GM21576 (cell line): ENCODE results near the gene TIMD4.
"Not testable (repeated sequence)": the region's sequence is repeated elsewhere in the genome, so short reads cannot be mapped to it uniquely, and the experiment has no call there.

Experiments
- ATAC-seq: cut with Tn5 transposase; IDR thresholded peaks from one replicate; pipeline ENCODE4 v1.9.1; 2021; ENCODE audit warnings: mild to moderate bottlenecking, moderate library complexity; ENCODE audit not compliant: unreplicated experiment

The TIMD4 gene

DNA sequence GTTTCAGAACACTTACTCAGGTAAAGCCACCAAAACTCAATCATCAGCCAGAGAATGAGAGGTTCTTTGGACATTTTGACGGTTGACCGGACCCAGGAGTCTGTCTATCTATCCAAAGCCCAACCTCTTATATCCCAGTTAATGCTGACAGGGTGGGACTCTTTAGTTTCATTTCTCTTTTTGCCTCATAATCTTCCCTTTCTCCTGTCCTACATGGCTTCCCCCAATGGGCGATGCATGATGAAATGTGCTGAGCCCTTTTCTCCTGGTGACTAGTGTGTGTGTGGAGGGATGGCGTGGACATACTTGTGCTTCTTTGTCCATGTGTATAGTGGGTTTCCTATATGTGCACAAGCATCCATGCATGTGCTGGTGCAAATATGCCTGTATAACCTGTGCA lies at the start of gene TIMD4:
Gene TIMD4 (minus strand): TSS at position 102 of the 400 bp plus-strand sequence. CDS start 28 bp downstream, at position 74.
- no peak for ATAC-seq

GRCh38 chr5:157006262-157006661 lies 43.2 kb upstream of the TIMD4 start:
- ATAC-seq = no peak

DNA sequence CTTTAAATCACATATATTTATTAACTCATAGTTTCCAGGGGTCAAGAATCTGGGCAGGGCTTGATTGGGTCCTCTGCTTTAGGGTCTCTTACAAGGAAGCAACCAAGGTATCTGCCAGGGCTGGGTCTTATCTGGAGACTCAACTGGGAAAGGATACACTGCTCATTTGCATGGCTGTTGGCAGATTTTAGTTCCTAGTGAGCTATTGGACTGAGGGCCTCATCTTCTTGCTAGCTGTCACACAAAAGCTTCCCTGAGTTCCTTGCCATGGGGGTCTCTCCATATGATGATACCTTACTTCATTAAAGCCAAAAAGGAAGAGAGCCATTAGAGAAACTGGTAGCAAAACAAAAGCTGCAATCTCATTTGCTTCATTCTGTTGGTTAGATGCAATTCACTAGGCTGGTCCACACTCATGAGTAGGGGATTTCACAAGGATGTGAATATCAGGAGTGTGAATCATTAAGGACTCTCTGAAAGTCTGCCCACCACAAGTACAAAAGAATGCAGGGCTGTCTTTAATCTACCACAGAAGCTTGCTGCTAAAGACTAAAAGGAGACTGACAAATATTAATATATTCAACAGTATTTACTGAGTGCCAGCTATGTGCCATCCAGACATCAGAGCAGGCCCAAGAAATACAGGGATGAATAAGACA lies 42.0 kb upstream of the TIMD4 start:
- no peak for ATAC-seq

DNA sequence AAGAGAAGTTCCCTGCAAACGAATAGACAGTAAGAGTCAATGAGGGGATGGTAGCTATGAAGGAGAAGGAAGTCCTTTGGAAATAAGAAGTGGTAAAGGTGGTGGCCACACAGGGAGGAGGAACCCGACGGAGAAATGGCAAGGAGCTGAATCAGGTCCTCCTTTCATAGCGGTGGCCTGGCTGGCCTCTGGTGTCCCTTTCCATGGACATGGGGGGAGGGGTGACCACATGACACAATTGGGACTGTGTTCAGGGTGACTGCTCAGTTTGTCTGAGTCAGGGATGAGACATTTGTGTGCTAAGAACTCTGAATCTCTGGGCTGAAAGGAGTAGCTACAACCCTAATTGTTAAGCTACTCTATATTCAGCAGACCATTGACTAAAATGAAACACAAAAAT lies 28.7 kb upstream of the TIMD4 start:
- ATAC-seq = no peak

DNA sequence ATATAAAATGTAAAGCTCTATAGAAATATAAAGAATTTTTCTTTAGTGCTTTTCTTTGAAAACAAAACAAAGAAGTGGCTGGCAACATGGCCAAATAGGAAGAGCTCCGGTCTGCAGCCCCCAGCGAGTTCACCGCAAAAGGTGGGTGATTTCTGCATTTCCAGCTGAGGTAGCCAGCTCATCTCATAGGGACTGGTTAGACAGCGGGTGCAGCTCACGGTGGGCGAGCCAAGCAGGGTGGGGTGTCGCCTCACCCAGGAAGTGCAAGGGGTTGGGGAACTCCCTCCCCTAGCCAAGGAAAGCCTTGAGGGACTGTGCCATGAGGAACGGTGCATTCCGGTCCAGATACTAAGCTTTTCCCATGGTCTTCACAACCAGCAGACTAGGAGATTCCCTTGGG lies 21.0 kb upstream of the TIMD4 start:
- no peak for ATAC-seq

DNA sequence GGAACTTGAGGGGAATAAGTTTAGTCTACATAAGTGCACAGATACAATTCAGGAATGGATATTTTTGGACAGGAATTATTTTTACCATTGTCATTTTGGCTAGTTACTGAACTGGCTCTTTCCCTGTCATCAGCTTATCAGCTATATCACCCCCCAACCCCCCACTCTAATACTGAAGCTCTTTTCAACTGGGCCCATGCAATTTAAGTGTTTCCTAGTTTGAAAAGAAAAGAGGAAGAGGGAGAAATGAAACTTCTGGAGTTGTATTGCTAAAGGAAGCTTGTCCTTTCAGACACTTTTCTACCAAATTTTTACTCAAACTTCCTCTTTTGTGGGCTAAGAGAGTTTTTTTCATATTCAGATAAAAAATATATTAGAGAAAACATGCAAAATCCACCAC lies 18.5 kb upstream of the TIMD4 start:
- no peak for ATAC-seq

DNA sequence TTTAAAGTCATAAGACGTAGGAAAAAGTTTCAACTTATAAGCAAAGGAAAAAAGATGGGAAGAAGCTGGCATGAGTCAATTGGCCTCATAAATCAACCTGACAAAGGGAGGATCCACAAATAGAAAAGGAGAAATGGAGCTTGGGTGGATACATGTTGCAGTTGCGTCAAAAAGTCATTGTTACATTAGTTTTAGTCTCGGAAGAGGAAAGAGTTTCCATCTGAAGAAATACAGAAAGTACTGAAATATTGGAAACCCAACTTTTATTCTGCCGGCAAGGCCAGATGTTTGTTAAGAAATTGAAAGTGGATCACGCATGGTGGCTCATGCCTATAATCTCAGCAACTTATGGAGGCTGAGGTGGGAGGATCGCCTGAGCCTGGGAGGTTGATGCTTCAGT lies 11.3 kb upstream of the TIMD4 start:
- ATAC-seq = no peak

DNA sequence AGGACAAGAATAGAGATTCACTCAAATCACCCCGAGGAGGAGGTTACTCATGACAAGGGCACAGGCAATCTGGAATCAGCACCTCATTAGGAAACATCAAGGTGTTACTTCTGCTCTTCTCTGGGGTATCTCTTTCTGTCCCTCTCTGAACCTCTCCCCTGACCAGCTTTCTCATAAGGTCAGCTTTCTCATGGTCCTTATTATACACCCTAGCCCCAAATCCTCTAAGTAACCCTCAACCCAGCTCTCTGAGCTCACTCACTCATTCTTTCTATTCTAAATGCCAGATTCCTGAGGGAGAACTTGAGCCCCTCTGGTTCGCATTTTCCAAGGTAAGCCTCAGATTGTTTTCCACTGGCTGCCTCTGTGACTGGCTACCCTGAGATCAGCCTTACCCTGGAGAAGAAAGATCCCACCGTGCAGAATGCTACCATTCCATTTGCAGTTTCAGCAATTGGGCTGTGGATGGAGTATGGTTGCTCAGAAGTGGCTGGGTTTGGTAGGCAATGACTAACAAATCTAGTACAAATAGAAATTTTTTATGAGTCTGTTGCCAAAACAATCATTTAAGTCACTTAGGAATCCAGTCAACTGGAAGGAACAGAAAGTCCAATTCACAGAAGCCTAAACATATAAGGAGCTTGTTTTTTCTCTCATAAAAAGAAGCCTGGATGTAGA lies 9.0 kb upstream of the TIMD4 start:
- ATAC-seq = no peak

- no peak for ATAC-seq
Measured at GRCh38 chr5:156971415-156971814, 8.4 kb upstream of the TIMD4 start.

DNA sequence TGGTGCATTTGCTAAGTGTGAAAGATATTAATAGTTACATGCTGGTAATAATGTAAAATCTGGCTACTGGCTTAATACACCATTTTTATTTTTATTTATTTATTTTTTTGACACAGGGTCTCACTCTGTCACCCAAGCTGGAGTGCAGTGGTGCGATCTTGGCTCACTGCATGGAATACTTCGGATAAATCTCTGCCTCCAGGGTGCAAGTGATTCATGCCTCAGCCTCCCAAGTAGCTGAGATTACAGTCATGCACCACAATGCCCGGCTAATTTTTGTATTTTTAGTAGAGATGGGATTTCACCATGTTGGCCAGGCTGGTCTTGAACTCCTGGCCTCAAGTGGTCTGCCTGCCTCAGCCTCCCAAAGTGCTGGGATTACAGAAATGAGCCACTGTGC lies 4.4 kb upstream of the TIMD4 start:
- ATAC-seq = not testable (repeated sequence)

DNA sequence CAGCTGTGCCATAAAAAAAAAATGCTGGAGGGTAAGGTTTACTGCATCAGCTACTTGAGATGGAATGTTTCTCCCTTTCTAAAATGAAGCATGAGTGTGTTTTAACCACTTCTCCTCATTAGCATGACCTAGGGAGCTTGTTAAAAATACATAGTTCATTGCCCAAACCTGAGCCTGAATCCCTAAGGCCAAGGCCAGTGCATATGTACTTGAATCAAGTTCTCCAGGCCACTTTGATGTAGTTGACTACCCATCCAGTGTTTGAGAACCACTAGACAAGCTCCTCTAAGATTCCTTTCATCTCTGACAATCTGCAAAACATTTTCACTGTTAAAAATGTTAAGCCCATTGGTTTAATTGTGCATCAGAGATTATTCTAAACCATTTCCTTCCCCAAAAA lies 6.7 kb downstream of the TIMD4 start:
- no peak for ATAC-seq

DNA sequence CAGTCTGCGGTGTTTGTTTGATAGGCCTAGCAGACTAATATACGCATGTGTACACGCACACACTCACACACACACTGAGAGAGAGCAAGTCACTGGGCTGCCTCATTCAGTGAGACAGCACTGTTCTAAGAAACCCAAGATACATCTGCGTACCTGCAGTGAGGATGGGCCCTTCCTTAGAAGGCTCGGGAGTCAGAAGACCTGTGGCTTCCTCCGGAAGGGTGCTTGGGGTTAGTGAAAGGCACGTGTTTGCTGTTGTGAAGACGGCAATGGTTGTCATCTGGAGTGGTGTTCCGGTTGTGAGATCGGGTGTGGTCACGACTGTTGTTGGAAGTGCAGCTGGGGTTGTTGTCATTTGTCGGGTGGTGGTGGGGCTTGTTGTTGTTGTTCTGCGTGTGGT lies 11.7 kb downstream of the TIMD4 start:
- no peak for ATAC-seq

DNA sequence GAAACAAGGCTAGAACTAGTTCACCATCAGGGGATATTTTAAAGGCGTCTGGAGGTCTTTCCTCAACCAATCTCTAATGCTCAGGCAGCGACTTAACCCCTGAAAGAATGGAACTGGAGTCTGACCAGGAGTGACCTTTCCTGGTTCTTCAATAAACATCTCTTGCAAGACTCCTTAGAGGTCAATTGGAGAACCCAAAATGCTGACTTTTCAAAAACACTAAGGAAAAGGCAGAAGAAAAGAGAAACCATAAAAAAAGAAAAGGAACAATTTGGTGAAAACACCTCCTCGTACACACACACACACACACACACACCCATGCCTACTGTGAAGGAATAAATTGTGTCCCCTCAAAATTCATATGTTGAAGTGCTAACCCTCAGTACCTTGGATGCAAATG lies 12.3 kb downstream of the TIMD4 start:
- ATAC-seq = no peak

GRCh38 chr5:156949424-156949823 lies 13.6 kb downstream of the TIMD4 start:
- ATAC-seq = no peak

GRCh38 chr5:156947925-156948324 lies 15.1 kb downstream of the TIMD4 start:
- no peak for ATAC-seq

GRCh38 chr5:156942064-156942463 lies 21.0 kb downstream of the TIMD4 start:
- peak; percentile 99 for ATAC-seq

DNA sequence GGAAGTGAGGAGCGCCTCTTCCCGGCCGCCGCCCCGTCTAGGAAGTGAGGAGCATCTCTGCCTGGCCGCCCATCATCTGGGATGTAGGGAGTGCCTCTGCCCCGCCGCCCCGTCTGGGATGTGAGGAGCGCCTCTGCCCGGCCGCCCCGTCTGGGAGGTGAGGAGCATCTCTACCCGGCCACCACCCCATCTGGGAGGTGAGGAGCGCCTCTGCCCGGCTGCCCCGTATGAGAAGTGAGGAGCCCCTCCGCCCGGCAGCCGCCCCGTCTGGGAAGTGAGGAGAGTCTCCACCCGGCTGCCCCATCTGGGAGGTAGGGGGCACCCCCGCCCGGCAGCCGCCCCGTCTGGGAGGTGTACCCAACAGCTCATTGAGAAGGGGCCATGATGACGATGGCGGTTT lies 22.6 kb downstream of the TIMD4 start:
- not testable (repeated sequence) for ATAC-seq

DNA sequence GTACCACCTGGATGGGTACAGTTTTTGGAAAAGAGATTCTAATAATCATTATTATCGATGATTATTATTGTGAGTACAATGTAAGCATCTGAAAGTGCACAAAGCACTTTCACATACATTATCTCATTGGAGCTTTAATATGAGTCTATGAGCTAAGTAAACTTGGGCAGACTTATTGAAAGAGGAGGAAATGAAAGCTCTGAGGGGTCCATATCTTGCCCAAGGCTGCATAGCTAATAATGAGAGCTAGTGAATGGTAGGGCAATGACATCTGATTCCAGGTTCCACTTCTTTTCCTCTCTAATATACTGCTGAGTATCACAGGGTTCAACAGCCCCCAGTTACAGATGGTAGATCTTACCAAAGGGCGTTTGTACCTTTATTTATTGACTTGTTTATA lies 26.1 kb downstream of the TIMD4 start:
- ATAC-seq = peak; percentile 41

DNA sequence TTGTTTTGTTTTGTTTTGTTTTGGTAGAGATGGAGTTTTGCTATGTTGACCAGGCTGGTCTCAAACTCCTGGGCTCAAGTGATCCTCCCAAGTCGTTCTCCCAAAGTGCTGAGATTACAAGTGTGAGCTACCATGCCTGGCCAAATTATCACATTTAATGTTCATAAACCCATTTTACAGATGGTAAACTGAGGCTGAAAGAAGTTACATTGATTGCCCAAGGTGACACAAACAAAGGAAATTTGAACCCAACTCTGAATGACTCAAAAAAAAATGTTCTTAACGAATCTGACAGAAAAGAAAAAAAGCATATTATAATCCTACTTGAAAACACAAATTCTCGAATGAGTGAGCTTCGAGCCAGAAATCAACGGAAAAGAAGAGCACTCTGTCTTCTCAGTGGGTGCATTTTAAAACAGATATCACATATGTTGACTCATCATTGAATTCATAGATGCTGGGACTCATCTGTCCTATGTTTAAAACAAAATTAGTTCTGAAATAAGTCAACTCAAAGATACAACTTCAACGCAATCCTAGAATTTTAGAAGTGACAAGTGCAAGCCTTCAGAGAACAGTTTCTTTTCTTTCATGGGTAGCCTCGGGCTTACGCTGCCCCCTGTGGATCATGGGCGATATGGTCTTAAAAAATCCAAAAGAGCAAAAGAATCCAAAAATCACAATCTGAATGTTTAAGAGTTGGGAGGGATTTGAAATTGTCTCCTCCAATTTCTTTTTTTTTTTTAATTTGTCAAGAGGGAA lies 28.4 kb downstream of the TIMD4 start:
- peak; percentile 40 for ATAC-seq

GRCh38 chr5:156929366-156929948 lies 33.6 kb downstream of the TIMD4 start:
- ATAC-seq = no peak

GRCh38 chr5:156927545-156927944 lies 35.5 kb downstream of the TIMD4 start:
- ATAC-seq = no peak

- not testable (repeated sequence) for ATAC-seq
Measured at GRCh38 chr5:156925767-156926166, 37.3 kb downstream of the TIMD4 start.
